Measurements from ENCODE around the gene COL7A1. TPM values are rescaled to one million over a fixed set of nuclear protein-coding genes. Genes with fewer than 3 reads are reported as not detected.

The COL7A1 gene
- 28.0 TPM for polyA plus RNA-seq (2013, experiment 1 of 4)
- polyA plus RNA-seq (2013, experiment 2 of 4) = 22.4 TPM
- 17.2 TPM for polyA plus RNA-seq (2013, experiment 3 of 4)
- polyA plus RNA-seq (2013, experiment 4 of 4) = 22.3 TPM

DNA sequence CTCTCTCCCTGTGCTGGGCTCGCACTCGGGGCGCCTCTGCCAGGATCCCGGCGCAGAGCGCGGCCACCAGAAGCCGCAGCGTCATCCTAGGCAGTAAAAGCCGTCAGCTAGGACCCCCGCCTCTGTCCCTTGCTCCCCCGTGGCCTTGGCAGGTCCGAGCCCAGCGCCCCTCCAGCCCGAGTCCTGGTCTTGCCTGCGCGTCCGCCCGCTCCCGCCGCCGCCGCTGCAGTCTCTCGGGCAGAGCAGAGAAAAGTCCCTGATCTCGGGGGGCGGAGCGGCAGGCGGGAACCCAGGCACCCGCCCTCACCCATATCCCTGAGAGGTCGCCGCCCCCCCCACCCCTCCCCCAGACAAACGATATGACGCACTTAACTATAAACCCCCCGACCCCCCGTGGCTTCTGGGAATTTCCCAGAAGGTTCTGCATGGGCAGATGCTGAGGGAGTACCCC lies at the start of gene COL7A1:
Gene COL7A1 (minus strand): TSS at position 255 of the 451 bp plus-strand sequence. CDS start 170 bp downstream, at position 85.
- peaks cover 16% of the 10 kb centered on the region for H3K36me3 ChIP-seq (ENCODE audit: control insufficient read depth, insufficient read depth, low read length)
- H3K9me3 ChIP-seq (ENCODE audit: control insufficient read depth, low read length) = no peaks in the 10 kb centered on the region
- peaks cover 20% of the 10 kb centered on the region for H3K4me1 ChIP-seq (ENCODE audit: control insufficient read depth, insufficient read depth, low read length)
- H3K4me3 ChIP-seq (ENCODE audit: insufficient read depth, low read depth, low read length) = peak within 1 kb of the TSS; percentile 30
- WGBS, 2 experiments = 3 to 4% methylated on average over 34 to 35 of the region's 35 CpGs
- no peak within 1 kb of the TSS for H3K27ac ChIP-seq (ENCODE audit: insufficient read depth, low read depth, low read length, poor library complexity, severe bottlenecking)
- peaks cover 18% of the 10 kb centered on the region for H3K27me3 ChIP-seq (ENCODE audit: control insufficient read depth, insufficient read depth, low read length, poor library complexity, severe bottlenecking)

DNA sequence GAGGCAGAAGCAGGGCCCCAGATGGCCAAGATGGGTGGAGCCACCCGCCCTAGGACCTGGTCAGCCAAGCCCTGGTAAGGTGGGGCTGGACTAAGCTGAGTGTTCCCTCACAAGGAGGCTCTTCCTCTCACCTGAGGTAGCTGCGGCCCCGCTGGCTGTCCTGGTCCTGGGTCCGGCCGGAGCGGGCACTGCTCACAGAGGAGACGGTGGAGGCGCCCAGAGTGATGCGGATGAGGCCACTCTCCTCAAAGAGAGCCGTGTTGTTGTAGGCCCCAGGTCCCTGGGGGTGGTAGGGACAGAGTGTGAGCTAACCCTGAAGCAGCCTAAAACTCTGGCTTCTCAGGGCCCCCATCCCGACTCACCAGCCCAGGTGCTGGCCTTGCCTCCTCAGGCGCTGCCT lies 47.5 kb upstream of the COL7A1 start:
- Histone ChIP-seq H3K4me1 (ENCODE audit: control insufficient read depth, insufficient read depth, low read length) (no peaks in the 10 kb centered on the region), H3K27me3 (ENCODE audit: control insufficient read depth, insufficient read depth, low read length, poor library complexity, severe bottlenecking) (no peaks in the 10 kb centered on the region), H3K36me3 (ENCODE audit: control insufficient read depth, insufficient read depth, low read length) (peaks cover 28% of the 10 kb centered on the region), H3K9me3 (ENCODE audit: control insufficient read depth, low read length) (no peaks in the 10 kb centered on the region), H3K27ac (ENCODE audit: insufficient read depth, low read depth, low read length, poor library complexity, severe bottlenecking) (no peak overlapping the region), H3K4me3 (ENCODE audit: insufficient read depth, low read depth, low read length) (no peak overlapping the region)
- 94 to 96% methylated on average over 12 of the region's 12 CpGs for WGBS, 2 experiments

DNA sequence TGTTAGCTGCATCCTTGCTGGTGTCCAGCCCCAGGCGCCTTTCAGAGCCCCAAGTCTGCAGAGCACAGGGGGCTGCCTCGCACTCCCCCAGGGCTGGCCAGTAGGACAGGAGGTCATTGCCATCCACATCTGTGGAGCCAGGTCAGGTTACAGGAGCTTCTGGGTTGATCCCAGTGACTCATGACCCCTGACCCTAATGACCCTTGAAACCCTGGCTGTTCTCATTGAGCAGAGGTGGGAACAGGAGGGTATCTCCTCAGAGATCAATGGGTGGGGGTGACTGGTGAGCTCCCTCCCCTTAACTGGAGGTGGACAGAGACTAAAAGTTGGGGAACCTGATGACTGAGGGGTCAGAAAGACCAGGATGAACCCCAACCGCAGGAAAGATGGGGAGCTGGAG lies 46.3 kb upstream of the COL7A1 start:
- WGBS, 2 experiments = 95 to 96% methylated on average over 3 of the region's 3 CpGs

DNA sequence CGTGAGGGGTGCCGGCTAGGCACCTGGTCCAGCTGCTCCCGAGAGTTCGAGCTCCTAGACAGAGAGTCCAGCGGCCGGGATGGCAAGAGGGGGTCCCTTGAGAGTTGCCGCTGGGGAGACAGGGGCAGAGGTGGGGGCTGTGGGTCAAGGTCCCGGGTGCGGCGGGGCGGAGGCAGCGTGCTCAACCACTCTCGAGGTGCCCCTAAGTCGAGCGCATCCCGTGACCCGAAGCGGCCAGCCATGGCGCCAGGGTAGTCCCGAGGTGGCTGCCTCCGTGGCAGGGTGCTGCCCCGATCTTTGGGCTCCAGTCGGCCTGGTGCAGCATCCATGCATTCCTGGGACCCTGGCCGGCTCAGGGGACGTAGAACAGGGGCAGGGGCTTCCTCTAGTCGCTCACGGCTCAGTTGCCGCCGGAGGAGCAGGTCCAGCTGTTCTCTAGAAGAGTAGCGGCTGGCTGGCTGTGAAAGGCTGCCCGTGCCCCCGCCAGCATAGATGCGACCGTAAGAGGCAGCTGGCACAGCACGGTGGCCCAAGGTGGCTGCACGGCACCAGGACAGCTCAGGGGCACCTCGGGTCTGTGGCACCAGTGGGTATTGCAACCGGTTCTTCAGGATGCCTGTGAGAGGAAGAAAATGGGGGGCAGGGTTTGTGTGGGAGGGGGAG lies 44.9 kb upstream of the COL7A1 start:
- Histone ChIP-seq H3K27ac (ENCODE audit: insufficient read depth, low read depth, low read length, poor library complexity, severe bottlenecking) (no peak overlapping the region), H3K4me3 (ENCODE audit: insufficient read depth, low read depth, low read length) (no peak overlapping the region), H3K4me1 (ENCODE audit: control insufficient read depth, insufficient read depth, low read length) (peaks cover 5% of the 10 kb centered on the region), H3K9me3 (ENCODE audit: control insufficient read depth, low read length) (no peaks in the 10 kb centered on the region), H3K36me3 (ENCODE audit: control insufficient read depth, insufficient read depth, low read length) (peaks cover 22% of the 10 kb centered on the region), H3K27me3 (ENCODE audit: control insufficient read depth, insufficient read depth, low read length, poor library complexity, severe bottlenecking) (no peaks in the 10 kb centered on the region)
- 94 to 96% methylated on average over 38 of the region's 38 CpGs for WGBS, 2 experiments

More for the DNA sequence above, 46.3 kb upstream of the COL7A1 start:
- no peak overlapping the region for H3K4me3 ChIP-seq (ENCODE audit: insufficient read depth, low read depth, low read length)
- H3K27me3 ChIP-seq (ENCODE audit: control insufficient read depth, insufficient read depth, low read length, poor library complexity, severe bottlenecking) = no peaks in the 10 kb centered on the region
- peaks cover 3% of the 10 kb centered on the region for H3K4me1 ChIP-seq (ENCODE audit: control insufficient read depth, insufficient read depth, low read length)
- no peaks in the 10 kb centered on the region for H3K9me3 ChIP-seq (ENCODE audit: control insufficient read depth, low read length)
- peaks cover 28% of the 10 kb centered on the region for H3K36me3 ChIP-seq (ENCODE audit: control insufficient read depth, insufficient read depth, low read length)
- no peak overlapping the region for H3K27ac ChIP-seq (ENCODE audit: insufficient read depth, low read depth, low read length, poor library complexity, severe bottlenecking)

DNA sequence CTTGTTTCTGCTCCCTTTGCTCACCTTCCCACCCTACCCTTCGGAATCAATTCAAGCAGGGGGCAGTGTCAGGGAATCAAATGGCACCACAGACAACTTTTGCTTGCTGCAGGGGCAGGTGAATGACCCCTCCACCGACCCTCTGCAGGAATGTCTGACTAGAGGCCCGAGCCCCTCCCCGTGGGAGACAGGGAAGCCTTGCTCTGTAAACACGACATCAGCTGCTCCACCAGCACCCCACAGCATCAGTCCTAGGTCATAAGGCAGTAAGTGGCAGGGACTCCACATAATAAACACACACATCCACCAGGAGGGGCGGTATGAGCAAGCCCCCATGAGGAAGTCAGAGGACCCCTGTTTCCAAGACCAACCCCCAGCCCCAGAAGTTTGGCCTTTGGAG lies 42.2 kb upstream of the COL7A1 start:
- 74% methylated on average over 6 of the region's 6 CpGs for WGBS, 2 experiments
- H3K36me3 ChIP-seq (ENCODE audit: control insufficient read depth, insufficient read depth, low read length) = peaks cover 10% of the 10 kb centered on the region
- H3K9me3 ChIP-seq (ENCODE audit: control insufficient read depth, low read length) = no peaks in the 10 kb centered on the region
- H3K27me3 ChIP-seq (ENCODE audit: control insufficient read depth, insufficient read depth, low read length, poor library complexity, severe bottlenecking) = no peaks in the 10 kb centered on the region
- peaks cover 11% of the 10 kb centered on the region for H3K4me1 ChIP-seq (ENCODE audit: control insufficient read depth, insufficient read depth, low read length)
- H3K4me3 ChIP-seq (ENCODE audit: insufficient read depth, low read depth, low read length) = no peak overlapping the region
- no peak overlapping the region for H3K27ac ChIP-seq (ENCODE audit: insufficient read depth, low read depth, low read length, poor library complexity, severe bottlenecking)

DNA sequence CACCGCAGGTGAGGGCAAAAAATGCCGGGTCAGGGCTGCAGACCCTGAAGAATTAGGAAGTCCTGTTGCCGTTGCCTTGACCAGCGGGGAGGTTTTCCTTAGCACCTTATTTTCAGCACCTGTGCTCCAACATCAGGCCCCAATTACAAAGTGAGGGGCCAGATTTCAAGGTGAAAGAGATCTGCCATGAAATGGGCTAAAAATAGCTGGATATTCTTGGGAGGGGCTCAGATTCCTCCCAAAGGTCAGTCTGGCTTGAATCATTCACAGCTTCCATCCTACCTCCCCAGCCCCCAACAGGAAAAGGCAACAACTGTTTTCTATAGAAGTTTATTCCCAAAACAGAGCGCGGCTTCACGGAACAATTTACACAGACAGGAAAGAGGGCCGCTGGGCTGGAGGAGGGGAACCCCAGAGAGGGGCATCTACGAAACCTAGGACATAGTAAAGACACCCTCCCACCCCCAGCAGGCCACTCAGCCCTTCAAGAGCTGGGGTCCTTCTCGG lies 41.1 kb upstream of the COL7A1 start:
- WGBS, 2 experiments = 29 to 32% methylated on average over 10 of the region's 10 CpGs
- peak overlapping the region; percentile 70 for H3K27ac ChIP-seq (ENCODE audit: insufficient read depth, low read depth, low read length, poor library complexity, severe bottlenecking)
- no peaks in the 10 kb centered on the region for H3K9me3 ChIP-seq (ENCODE audit: control insufficient read depth, low read length)
- H3K4me1 ChIP-seq (ENCODE audit: control insufficient read depth, insufficient read depth, low read length) = peaks cover 11% of the 10 kb centered on the region
- peak overlapping the region; percentile 81 for H3K4me3 ChIP-seq (ENCODE audit: insufficient read depth, low read depth, low read length)
- no peaks in the 10 kb centered on the region for H3K27me3 ChIP-seq (ENCODE audit: control insufficient read depth, insufficient read depth, low read length, poor library complexity, severe bottlenecking)
- peaks cover 14% of the 10 kb centered on the region for H3K36me3 ChIP-seq (ENCODE audit: control insufficient read depth, insufficient read depth, low read length)

DNA sequence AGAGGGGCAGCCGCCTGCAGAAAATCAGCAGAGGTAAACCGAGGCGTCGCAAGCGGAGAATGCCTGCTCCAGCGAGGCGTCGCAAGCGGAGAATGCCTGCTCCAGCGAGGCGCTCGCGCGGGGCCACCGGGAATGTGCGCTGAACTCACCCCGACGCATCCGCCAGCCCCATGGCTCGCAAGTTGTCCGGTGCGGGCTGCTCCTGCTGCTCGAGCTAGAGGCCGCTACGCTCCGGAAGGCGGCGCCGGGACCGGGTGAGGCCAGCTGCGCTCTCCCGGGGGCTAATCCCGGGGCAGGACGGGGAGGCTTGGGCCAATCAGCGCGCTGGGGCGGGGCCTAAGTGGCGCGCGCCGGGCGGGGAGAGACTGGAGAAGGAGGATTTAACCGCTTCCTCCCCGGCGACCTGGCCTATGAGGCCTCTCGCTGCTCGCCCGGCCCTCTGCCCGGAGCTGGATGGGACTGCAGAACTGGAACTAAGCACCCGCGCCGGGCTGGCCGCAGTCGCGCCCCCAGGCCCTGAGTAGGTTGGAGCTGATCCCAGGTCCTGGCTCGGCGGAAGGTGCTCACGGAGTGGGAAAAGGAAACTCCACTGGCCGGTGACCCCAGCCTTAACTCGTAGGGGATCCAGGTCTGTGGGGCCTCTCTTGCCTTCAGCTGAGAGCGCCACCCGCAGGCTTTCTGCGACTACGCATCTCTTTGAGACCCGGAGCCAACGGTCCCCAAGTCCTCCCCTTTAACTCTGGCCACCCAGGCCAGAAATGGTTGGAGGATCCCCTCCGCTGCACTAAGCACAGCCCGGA lies 40.3 kb upstream of the COL7A1 start, which contains the start of gene SLC26A6:
Gene SLC26A6 (minus strand): TSS at position 240 of the 800 bp plus-strand sequence. CDS start 68 bp downstream, at position 172.
- Histone ChIP-seq H3K27me3 (ENCODE audit: control insufficient read depth, insufficient read depth, low read length, poor library complexity, severe bottlenecking) (no peaks in the 10 kb centered on the region), H3K27ac (ENCODE audit: insufficient read depth, low read depth, low read length, poor library complexity, severe bottlenecking) (peak within 1 kb of the TSS; percentile 77), H3K4me1 (ENCODE audit: control insufficient read depth, insufficient read depth, low read length) (peaks cover 11% of the 10 kb centered on the region), H3K36me3 (ENCODE audit: control insufficient read depth, insufficient read depth, low read length) (peaks cover 16% of the 10 kb centered on the region), H3K4me3 (ENCODE audit: insufficient read depth, low read depth, low read length) (peak within 1 kb of the TSS; percentile 81), H3K9me3 (ENCODE audit: control insufficient read depth, low read length) (no peaks in the 10 kb centered on the region)
- 0 to 1% methylated on average over 68 of the region's 68 CpGs for WGBS, 2 experiments

DNA sequence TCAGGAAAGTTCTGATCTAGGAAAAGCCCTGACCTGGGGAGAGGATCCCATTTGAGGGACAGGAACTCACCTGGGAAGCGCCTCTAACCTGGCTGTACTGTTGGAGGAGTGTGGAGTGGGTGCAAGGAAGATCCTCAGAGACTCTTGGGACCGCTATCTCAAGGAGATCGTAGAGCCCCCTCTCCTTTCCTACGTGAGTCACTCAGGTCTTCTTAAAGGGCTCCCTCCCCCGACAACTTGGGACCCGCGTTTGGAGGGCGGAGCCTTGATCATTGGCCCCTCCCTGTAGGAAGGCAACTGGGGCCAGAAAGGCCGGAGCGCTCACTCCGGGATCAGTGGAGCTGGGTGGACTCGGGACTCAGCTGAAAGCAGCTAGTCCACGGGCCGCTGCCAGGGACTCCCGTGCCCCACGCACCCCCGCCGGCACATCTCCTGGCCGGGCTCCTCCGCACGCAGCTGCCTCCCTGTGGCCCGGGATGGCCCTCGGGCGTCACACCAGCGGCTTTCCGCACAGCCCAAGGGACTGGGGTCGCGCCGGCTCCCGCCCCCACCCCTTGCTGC lies 39.6 kb upstream of the COL7A1 start:
- 1 to 2% methylated on average over 30 of the region's 30 CpGs for WGBS, 2 experiments
- Histone ChIP-seq H3K27me3 (ENCODE audit: control insufficient read depth, insufficient read depth, low read length, poor library complexity, severe bottlenecking) (no peaks in the 10 kb centered on the region), H3K4me3 (ENCODE audit: insufficient read depth, low read depth, low read length) (peak overlapping the region; percentile 81), H3K36me3 (ENCODE audit: control insufficient read depth, insufficient read depth, low read length) (peaks cover 16% of the 10 kb centered on the region), H3K9me3 (ENCODE audit: control insufficient read depth, low read length) (no peaks in the 10 kb centered on the region), H3K4me1 (ENCODE audit: control insufficient read depth, insufficient read depth, low read length) (peaks cover 11% of the 10 kb centered on the region), H3K27ac (ENCODE audit: insufficient read depth, low read depth, low read length, poor library complexity, severe bottlenecking) (peak overlapping the region; percentile 77)

DNA sequence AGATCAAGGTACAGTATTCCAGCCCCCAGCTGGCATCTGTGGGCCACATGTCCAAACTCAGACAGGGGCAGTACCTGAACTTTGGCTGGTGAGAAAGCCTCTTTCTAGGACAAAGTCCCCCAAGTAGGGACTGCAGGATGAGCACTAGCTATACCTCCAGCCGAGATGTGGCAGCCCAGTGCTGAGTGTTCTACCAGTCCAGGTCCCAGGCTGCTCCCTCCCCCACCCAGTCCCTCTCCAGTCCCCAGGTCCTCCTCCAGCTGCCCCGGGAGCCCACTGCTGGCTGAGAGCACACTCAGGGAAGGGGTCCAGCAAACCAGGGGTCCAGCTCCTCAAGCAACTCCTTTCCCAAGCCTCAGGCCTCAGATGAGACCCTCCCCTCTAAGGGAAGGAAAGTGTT lies 38.6 kb upstream of the COL7A1 start:
- peaks cover 11% of the 10 kb centered on the region for H3K4me1 ChIP-seq (ENCODE audit: control insufficient read depth, insufficient read depth, low read length)
- peaks cover 11% of the 10 kb centered on the region for H3K36me3 ChIP-seq (ENCODE audit: control insufficient read depth, insufficient read depth, low read length)
- no peak overlapping the region for H3K27ac ChIP-seq (ENCODE audit: insufficient read depth, low read depth, low read length, poor library complexity, severe bottlenecking)
- no peaks in the 10 kb centered on the region for H3K27me3 ChIP-seq (ENCODE audit: control insufficient read depth, insufficient read depth, low read length, poor library complexity, severe bottlenecking)
- H3K9me3 ChIP-seq (ENCODE audit: control insufficient read depth, low read length) = no peaks in the 10 kb centered on the region
- WGBS, 2 experiments = 86 to 93% methylated on average over 2 of the region's 2 CpGs
- peak overlapping the region; percentile 81 for H3K4me3 ChIP-seq (ENCODE audit: insufficient read depth, low read depth, low read length)
